Measurements from ENCODE around the gene ERICH2.

ERICH2 gene

DNA sequence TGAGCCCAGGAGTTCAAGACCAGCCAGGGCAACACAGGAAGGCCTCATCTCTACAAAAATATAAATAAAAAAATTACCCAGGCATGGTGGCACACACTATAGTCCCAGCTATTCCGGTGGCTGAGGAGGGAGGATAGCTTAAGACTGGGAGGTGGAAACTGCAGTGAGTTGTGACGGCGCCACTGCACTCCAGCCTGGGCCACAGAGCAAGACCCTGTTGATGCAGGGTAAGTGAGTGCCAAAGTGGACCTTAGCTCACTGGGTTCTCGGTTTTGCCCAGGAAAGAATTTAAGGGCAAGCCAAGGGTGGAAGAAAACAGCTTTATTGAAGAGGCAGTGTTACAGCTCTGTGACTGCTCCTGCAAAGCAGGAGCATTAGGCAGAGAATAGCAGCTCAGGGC is 6.9 kb upstream of the ERICH2 start:
- no peak for DNase-seq

DNA sequence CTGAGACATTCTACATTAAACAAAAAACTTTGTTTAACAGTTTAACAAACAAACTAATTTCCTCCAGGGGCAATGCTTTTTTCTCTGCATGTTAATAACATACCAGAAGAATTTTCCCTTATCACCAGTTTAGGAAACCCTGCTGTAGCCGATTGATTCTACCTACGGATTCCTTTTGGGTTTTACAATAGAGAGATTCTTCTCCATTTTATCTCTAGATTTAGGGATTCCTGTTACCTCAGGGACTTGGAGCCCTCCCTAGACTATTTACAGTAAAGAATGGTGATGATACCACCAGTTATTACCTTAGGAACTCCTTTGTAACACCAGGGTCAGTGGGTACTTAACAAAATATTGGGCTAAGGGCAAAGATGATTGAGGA is 5.3 kb upstream of the ERICH2 start:
- no peak for DNase-seq

DNA sequence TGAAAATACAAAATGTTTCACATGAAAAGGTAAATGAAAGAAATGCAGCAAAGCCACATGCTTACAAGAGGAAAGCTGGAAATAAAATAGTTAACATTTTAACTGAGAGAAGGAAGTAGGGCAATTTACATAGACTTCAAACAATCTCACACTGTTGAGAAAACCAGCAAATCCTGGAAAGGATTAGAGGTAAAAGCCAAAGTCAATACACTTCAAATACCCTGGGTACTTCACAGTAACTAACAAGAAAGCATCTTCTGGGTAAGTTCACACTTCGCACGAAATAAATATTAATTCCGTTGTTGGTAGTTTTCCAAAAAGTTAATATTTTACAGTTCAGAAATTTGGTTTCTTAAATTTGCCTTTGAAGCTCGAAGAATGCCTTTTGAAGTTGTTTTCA is 3.5 kb upstream of the ERICH2 start:
- DNase-seq = no peak

DNA sequence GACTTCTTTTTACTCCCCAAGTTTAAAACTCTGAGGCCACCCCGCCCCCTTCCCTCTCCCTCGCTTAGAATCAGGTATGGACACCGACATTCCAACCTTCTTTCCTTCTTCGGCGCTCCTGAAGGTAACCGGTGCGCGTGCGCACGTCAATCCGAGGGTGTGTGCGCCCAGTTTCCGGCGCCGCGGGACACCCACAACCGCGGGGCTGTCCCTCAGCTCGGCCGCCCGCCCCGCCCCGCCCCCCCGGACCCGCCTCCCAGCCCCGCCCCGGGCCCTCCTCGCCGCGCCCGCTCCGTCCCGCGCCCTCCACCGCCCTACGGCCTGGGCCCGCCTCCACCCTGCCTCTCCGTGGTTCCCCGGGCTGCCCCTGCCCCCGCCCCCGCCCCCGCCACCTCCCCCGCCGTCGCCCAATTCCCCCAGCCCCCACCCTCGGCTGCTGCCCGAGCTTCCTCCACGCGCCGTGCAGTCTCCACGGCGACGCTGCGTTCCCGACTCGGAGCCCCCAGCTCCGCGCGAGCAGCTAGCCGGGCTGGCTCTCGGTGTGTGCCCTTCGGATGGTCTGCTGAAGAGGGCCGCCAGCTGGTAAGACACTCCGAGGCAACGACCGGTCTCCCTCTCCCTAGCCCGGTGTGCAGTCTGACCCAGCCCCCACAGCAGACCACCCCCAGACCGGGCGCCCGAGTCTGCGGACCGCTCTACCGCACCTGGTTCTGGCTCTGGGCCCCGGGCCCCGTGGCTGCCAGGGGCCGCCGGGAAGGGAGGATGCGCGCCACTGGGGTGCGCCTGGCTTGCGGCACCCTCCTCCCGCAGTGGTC is 635 bp downstream of the ERICH2 start:
- peak; percentile 71 for DNase-seq

DNA sequence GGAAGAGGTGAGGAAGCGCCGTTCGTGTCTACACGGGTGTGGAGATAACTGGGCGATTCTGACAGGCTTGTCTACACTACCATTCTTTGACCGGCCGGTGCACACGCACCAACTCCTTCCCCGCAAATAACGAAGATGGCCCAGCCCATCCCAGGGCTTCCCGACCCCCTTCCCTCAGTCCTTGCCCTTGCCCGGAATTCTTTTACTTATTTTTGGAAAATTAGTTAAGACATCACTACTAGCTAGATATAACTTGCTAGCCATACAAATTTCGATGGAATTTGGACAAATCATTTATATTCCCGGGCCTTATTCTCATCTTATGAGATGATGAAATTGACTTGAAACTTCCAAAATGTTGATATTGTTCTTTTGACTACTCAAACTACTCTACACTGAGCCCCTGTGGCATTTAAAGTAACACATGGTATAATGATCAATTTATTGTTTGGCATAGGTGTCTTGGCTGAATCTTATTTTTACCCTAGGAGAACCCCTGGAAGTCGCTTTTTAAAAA is 1.3 kb downstream of the ERICH2 start:
- no peak for DNase-seq

DNA sequence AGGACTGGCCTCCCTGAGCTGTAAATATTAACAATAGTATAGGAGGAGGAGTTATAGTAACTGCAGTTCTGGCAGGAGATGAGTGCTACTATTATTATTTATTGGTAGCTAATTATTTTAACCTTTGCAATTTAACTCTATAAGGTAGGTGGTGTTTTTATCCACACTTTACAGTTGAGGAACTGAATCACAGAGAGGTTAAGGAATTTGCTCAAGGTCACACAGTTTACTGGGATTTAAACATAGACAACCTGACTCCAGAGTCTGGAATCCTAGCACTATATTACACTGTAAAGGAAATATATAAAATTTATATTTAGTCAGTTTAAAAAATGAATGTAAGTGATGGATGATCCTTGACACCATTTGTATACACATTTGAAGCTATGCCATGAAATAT is 2.1 kb downstream of the ERICH2 start:
- DNase-seq = no peak

DNA sequence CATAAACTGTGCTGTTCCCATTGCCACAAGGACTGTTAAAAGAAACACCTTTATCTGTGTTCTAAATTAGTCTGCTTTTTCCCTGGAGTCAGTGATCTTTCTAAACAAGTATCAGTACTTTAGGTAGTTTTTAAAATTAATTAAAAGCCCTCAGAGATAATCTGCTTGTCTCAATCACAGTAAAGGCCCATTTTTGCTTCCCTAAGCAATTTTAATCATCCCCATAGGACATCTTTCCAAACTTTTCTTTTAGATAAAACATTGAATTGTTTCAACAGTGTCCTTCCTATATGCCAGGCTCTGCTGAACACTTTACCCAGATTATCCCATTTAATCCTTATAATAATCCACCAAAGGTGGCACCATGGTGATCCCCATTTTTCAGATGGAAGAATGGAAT is 3.9 kb downstream of the ERICH2 start:
- no peak for DNase-seq

DNA sequence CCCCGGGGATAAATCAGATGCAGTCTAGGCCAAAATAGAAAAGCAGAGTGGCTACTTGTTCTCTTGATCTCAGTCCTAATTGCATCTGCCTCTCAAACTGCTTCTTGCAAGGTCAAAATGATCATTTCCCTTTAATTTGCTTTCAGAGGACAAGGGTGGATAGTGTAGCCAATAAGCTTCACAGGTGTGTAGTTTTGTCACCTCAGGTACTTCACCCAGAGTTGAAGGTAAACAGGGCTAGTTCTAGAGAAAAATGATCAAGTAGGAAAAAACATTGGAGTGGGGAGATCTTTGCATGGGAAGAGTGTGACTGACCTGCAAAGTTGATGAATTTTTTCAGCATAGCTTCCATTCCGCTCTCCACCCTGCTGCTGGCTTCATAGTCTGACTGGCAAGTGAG is 8.7 kb downstream of the ERICH2 start:
- no peak for DNase-seq

DNA sequence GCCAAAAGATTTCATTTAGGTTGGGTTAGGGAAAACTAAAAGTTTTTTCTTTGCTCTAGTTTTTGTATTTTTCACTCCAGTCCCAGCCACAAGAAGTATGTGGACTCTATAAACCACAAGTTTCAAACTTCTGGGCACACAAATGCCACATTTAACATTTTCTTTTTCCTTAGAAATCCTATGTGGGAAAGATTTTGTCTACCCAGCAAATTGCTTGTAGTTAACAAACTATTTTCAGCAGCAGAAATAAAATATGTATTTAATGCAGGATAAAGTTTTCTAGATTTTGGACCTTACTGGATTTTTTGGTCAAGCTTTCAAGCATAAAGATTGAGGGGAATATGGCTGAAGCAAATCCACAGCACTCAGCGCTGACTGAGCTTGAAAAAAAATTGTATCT is 9.1 kb downstream of the ERICH2 start:
- DNase-seq = no peak

DNA sequence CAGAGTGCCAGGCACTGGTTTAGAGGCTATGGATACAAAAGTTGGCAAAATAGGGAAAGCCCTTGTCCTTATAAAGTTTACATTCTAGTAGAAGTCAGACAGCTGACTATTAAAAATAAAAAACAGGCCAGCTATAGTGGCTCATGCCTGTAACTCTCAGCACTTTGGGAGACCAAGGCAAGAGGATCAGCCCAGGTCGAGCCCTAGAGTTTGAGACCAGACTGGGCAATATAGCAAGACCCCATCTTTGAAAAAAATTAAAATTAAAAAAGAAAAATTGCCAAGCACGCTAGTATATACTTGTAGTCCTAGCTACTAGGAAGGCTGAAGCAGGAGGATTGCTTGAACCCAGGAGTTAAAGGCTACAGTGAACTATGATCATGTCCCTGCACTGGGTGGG is 12.5 kb downstream of the ERICH2 start:
- no peak for DNase-seq

DNA sequence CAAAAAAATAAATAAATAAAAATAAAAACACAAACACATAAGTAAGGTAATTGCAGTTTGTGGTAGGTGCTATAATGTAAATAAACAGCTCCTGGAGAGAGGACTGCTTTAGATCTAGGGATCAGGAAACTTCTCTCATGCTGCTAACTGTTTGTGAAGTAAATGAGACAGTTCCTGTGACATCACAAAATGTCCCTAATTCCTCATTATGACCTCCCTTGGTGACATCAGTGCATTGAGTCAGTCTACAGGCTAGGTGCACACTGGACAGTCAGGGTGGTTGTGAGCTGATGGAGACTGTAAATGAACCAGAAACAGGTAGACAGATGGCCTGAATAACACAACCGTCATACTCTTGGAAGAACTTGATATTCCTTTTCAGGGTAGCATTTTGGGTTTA is 13.4 kb downstream of the ERICH2 start:
- no peak for DNase-seq

DNA sequence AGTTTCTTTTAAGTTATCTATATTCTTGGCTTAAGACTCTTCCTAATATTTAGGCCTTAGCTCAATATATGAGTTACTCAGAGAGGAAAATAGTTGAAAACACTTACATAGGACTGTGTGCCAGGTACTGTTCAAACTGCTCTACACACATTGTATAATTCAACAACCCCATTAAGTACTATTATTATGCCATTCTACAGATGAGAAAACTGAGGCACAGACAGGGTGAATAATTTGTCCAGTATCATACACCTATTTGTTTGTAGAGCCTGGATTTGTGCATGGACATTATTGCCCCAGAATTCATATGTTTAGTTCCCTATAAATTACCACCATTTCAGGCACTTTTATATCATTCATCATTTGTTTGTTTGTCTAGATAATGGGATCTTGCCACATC is 28.8 kb downstream of the ERICH2 start:
- no peak for DNase-seq

DNA sequence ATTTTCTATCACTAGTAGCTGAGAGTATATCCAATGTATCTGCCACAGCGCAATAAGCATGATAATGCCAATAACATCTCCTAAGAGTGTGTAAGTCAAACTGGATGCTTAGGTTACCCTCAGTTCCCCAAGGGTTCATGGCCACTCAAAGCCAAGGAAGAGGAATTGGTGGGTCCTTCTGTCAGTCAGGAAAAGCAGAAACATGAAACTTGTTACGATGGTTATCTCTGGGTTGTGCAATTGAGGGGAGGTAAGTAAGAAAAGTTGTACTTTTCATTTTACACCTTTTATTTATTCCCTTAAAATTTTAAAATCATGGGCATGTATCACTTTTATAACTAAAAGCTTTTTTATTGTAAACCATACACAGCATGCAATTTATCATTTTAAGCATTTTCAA is 36.4 kb downstream of the ERICH2 start:
- no peak for DNase-seq

DNA sequence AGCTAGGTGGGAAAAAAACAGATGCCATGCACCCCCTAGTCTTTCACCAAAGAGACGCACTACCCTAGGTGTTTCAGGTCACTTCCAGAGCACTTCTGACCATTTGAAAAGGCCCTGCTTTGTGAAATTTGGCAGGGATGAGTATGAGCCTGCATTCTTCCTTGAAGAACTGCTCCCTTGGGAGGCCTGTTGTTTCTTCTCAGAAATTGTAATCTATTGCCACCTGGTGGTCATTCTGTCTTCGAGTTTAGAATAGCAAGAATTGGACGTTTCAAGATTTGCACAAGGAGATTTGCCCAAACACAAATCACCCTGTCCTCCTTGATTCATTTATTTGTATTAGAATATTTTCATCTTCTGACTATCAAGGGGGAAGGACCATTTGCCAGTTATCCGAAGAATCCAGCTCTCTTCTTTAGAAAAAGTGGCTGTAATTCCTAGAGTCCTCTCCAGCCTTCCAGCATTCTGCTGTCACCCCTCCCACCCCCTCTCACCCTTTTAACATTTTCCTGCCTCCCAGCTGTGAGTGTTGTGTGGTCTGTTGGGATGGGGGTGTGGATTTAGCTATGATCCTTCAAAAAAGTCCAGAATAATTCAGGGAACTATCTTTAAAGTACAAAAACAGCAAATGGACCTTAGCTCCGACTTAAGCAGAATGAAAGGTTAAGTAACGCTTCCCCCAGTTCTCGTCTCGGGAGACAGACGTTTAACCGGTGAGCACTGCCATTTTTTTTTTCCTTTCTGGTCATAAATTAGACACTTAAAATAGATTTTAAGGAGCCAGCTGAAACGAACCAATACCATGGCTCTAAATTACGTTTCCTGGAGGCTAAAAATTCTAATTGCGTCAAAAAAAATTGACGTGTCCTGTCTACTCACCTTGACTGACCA is 42.8 kb downstream of the ERICH2 start:
- DNase-seq = no peak

DNA sequence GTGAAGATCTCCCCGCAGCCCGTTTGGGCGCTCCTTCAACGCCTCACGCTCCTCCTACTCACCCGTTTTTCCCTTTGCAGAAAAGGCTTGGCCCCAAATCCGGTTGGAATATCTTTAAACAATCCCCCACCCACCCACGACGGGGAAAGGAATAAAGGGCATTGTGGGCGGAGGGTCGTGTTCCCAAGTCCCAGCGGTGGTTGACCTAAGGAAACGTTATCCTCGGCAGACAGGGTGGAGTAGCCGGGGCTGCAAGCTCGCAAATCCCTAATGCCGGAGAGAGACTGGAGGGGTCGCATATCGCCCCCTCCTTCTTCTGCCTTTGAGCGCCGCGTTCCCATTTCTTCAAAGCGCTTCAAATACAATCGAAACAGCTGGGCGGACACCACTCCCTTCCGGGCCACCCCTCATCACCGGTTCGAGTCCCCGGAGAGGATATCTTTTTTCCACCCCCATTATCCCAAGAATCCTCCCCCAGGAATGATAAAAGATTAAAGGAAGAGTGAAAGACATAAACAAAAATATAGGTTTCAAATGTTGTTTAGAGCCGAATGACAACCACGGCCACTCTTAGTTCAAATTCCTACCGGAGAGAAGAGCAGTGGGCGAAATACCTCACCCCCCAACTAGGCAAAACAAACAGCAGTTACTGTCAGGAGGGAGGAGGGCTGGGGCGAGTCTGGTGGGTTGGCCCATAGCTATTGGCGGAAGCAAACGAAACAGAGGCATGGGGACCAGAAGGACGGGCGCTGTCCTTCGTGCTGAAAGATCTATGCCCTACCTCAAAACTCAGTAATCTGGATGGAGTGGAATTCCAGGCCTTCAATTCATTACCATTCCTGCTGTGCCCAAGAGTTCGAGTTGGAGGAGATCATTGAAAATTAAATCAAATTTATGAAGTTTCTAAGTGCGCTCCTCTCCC is 43.7 kb downstream of the ERICH2 start:
- no peak for DNase-seq

DNA sequence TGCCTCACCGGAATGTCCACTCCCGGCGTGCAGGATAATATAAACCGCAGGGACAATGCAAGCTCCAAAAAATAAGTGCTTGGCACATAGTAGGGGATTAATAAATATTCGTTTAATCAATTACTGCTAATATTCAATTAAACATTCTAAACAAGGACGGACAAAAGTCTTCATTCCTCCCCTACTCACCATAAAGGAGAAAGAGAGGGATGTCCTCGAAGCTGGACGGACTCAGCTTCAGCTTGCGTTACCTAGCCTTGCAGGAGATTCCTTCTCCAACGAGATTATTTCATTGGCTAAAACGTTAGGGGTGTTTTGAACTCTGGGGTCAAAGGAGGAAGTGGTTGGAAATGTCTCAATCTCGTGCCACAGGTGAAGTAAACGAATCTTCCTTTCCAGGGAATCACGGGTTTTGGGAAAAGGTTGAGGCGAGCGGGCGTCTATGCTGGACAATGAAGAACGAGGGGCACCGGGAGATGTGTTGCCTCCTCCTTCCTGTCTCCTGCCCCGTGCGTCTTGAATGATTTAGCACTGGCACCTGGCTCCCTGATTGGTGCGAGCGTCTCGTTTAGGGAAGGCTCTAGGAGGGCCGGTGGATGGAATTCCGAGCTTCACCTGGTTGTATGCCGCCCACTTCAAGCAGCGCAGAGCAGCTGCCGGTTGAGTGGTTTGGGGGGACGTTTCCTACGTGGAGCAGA is 44.5 kb downstream of the ERICH2 start:
- DNase-seq = no peak

DNA sequence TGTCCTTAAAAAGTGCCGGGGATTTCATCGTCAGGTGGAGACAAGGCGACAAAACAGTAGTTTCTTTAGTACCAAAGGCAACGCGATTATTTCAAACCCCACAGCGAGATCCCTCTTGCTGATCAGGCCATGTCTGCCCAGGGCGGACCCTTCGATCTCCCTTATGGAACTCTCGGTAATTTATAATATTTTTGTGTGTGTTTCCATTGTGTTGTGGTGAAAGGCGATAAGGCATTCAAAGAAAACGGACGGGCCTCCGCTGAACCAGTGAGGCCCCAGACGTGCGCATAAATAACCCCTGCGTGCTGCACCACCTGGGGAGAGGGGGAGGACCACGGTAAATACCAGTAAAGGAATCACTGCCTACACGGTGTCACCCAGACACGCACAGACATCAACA is 45.1 kb downstream of the ERICH2 start:
- no peak for DNase-seq

DNA sequence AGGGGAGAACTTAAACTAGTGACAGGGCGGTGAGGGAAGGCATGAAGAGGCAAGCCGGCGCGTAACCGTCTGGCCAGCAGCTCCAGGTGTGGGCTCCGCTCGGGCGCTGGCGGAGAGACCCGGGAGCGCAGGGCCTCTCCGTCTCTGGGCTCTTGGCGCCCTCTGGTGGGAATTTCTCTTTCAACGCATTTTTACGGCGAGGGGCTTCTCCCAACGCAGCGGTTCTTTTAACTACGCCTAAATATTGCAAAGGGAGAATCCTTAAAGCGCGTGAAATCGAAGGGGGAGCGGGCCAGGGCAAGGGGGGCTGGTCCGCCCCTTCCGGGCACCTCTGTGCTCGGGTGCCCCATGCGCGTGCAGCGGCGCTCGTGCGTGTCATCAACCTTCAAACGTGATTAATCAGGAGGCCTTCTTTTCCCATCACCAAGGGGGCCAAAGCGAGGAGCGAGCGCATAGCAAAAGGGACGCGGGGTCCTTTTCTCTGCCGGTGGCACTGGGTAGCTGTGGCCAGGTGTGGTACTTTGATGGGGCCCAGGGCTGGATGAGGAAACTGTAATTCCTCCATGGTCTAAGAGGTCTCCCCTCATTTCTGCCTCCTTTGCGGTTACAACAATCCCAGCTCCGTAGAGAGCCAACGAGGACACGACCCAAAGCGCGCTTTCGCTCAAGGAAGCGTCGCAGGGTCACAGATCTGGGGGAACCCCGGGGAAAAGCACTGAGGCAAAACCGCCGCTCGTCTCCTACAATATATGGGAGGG is 45.7 kb downstream of the ERICH2 start:
- DNase-seq = peak; percentile 49

DNA sequence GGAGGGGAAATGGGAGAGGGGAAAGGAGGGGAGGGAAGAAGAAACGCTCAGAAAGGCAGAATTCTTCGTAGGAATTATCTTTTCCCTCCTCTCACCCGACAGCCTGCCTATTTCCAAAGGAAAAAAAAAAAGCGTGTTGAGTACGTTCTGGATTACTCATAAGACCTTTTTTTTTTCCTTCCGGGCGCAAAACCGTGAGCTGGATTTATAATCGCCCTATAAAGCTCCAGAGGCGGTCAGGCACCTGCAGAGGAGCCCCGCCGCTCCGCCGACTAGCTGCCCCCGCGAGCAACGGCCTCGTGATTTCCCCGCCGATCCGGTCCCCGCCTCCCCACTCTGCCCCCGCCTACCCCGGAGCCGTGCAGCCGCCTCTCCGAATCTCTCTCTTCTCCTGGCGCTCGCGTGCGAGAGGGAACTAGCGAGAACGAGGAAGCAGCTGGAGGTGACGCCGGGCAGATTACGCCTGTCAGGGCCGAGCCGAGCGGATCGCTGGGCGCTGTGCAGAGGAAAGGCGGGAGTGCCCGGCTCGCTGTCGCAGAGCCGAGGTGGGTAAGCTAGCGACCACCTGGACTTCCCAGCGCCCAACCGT is 46.4 kb downstream of the ERICH2 start, which contains the start of gene GAD1:
Gene GAD1 (plus strand): TSS at position 384 of the 589 bp plus-strand sequence. CDS start 1,705 bp downstream, outside the sequence.
- peak; percentile 65 for DNase-seq

DNA sequence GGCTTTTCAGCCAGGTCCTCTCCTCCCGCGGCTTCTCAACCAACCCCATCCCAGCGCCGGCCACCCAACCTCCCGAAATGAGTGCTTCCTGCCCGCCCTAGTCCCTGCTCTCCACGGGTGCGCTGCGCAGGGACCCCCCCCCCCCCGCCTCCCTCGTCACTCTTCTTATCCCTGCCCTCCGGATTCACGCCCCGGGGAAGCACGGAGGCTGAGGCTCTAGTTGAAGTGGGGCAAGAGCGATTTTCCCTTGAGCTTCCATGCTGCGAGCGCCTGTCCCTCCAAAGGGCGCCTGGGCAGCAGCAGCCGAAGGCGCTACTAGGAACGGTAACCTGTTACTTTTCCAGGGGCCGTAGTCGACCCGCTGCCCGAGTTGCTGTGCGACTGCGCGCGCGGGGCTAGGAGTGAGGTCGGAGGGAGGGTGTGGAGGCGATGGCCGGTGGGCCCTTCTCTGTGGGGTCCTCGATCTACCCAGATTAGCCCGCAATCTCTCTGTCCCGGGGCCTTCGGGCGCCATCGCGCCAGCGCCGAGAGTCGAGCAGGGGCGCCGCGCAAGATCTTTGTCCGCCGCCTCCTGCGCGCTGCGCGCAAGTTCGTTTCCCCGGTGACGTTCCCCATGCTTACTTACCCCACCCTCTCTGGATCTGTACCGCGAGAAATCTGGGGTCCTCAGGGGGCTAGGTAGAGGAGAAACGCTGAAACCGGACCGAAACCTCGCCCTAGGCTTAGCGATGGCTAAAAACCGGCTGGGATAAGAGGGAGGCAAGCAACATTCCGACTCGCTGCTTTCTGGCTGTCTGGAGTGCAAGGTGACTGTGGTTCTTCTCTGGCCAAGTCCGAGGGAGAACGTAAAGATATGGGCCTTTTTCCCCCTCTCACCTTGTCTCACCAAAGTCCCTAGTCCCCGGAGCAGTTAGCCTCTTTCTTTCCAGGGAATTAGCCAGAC is 47.2 kb downstream of the ERICH2 start:
- no peak for DNase-seq

Measured in stimulated activated naive CD4-positive, alpha-beta T cell treated with Interleukin-2 at 50 U/mL for 16 hours (primary cell).